ENCODE data around the gene RPH3AL.
"Not testable (repeated sequence)": the region's sequence is repeated elsewhere in the genome, so short reads cannot be mapped to it uniquely, and the experiment has no call there.

RPH3AL gene

GRCh38 chr17:224576-224975 lies 128.0 kb downstream of the RPH3AL start:
- DNase-seq, ATAC-seq: not testable (repeated sequence)

- DNase-seq (no peak), ATAC-seq (no peak)
These were observed 128.7 kb downstream of the RPH3AL start for GRCh38 chr17:223723-224471.

- ATAC-seq (no peak), DNase-seq (no peak)
These were observed 130.4 kb downstream of the RPH3AL start for GRCh38 chr17:222172-222571.

GRCh38 chr17:219696-220095 lies 132.9 kb downstream of the RPH3AL start:
- no peak for ATAC-seq

GRCh38 chr17:218432-219110 lies 134.0 kb downstream of the RPH3AL start:
- no peak for ATAC-seq
- no peak for DNase-seq

More at GRCh38 chr17:219696-220095, 132.9 kb downstream of the RPH3AL start:
- no peak for DNase-seq

GRCh38 chr17:216625-217024 lies 136.0 kb downstream of the RPH3AL start:
- no peak for ATAC-seq
- no peak for DNase-seq

GRCh38 chr17:215563-216478 lies 136.8 kb downstream of the RPH3AL start:
- not testable (repeated sequence) for DNase-seq, ATAC-seq

GRCh38 chr17:214881-215331 lies 137.7 kb downstream of the RPH3AL start:
- no peak for DNase-seq
- ATAC-seq: no peak

- no peak for DNase-seq
- ATAC-seq: no peak
These were observed 139.1 kb downstream of the RPH3AL start for GRCh38 chr17:213286-214105.

- no peak for DNase-seq
- ATAC-seq: no peak
These were observed 142.2 kb downstream of the RPH3AL start for GRCh38 chr17:210402-210801.

GRCh38 chr17:208429-208828 lies 144.2 kb downstream of the RPH3AL start:
- no peak for DNase-seq
- ATAC-seq: no peak

- DNase-seq: no peak
- no peak for ATAC-seq
These were observed 144.8 kb downstream of the RPH3AL start for GRCh38 chr17:207775-208174.

- no peak for ATAC-seq
- DNase-seq: no peak
These were observed 145.6 kb downstream of the RPH3AL start for GRCh38 chr17:206941-207560.

- ATAC-seq, DNase-seq: not testable (repeated sequence)
These were observed 146.1 kb downstream of the RPH3AL start for GRCh38 chr17:206484-206883.

GRCh38 chr17:205817-206216 lies 146.8 kb downstream of the RPH3AL start:
- ATAC-seq (no peak), DNase-seq (no peak)

GRCh38 chr17:205148-205669 lies 147.4 kb downstream of the RPH3AL start:
- DNase-seq (no peak), ATAC-seq (no peak)

GRCh38 chr17:204427-205147 lies 148.0 kb downstream of the RPH3AL start:
- DNase-seq: no peak
- no peak for ATAC-seq

GRCh38 chr17:202501-202951 lies 150.1 kb downstream of the RPH3AL start:
- DNase-seq (no peak), ATAC-seq (no peak)

GRCh38 chr17:201736-202135 lies 150.9 kb downstream of the RPH3AL start:
- not testable (repeated sequence) for ATAC-seq

GRCh38 chr17:201257-201656 lies 151.3 kb downstream of the RPH3AL start:
- not testable (repeated sequence) for DNase-seq, ATAC-seq

More at GRCh38 chr17:201736-202135, 150.9 kb downstream of the RPH3AL start:
- not testable (repeated sequence) for DNase-seq
